ENCODE measurements around the gene TBC1D24.

DNA sequence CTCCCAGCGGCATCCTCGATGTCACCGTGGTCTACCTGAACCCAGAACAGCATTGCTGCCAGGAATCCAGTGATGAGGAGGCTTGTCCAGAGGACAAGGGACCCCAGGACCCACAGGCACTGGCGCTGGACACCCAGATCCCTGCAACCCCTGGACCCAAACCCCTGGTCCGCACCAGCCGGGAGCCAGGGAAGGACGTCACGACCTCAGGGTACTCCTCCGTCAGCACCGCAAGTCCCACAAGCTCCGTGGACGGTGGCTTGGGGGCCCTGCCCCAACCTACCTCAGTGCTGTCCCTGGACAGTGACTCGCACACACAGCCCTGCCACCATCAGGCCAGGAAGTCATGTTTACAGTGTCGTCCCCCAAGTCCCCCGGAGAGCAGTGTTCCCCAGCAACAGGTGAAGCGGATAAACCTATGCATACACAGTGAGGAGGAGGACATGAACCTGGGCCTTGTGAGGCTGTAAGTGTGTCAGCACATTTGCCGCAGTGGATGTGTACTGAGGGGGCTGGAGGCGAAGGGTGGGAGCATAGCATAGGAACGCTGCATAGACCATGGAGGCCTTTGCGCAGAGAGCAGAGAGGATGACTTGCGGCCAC lies 18.3 kb upstream of the TBC1D24 start:
- TF ChIP-seq, protein P1, sequence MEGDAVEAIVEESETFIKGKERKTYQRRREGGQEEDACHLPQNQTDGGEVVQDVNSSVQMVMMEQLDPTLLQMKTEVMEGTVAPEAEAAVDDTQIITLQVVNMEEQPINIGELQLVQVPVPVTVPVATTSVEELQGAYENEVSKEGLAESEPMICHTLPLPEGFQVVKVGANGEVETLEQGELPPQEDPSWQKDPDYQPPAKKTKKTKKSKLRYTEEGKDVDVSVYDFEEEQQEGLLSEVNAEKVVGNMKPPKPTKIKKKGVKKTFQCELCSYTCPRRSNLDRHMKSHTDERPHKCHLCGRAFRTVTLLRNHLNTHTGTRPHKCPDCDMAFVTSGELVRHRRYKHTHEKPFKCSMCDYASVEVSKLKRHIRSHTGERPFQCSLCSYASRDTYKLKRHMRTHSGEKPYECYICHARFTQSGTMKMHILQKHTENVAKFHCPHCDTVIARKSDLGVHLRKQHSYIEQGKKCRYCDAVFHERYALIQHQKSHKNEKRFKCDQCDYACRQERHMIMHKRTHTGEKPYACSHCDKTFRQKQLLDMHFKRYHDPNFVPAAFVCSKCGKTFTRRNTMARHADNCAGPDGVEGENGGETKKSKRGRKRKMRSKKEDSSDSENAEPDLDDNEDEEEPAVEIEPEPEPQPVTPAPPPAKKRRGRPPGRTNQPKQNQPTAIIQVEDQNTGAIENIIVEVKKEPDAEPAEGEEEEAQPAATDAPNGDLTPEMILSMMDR (IDR thresholded peaks at IDR 0.05; ENCODE audit: low read depth, low read length), result no peak
- TF ChIP-seq POLR2A (IDR thresholded peaks at IDR 0.05; ENCODE audit: extremely low read depth, insufficient read length), result no peak
- TF ChIP-seq, protein P2, sequence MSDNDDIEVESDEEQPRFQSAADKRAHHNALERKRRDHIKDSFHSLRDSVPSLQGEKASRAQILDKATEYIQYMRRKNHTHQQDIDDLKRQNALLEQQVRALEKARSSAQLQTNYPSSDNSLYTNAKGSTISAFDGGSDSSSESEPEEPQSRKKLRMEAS (IDR thresholded peaks at IDR 0.05; ENCODE audit: low read depth, low read length), result no peak
